Kidney (tissue), 14 donors: ENCODE data around the gene NRXN3. TPM values are rescaled to one million over a fixed set of nuclear protein-coding genes. Genes with fewer than 3 reads are reported as not detected.

Experiments used
- DNase-seq, 5 donors: peaks; one replicate each; pipeline ENCODE4 v3.0.0-alpha.2; 2013 to 2020
- FAIRE-seq: peaks from 2 replicates; lab custom pipeline; 2012; peaks lifted over from hg19 to GRCh38; lab: Jason Lieb, UNC
- H3K27ac ChIP-seq, 2 donors: one replicate each; pipeline ENCODE4 v1.7.0; 2013; ENCODE audit warnings: low read depth in 2 of 2, low read length in 2 of 2, inconsistent platforms in 1 of 2
- H3K27me3 ChIP-seq: one replicate; pipeline ENCODE4 v1.7.1; 2013; ENCODE audit warnings: low read length, inconsistent platforms; ENCODE audit not compliant: control insufficient read depth, insufficient read depth
- H3K36me3 ChIP-seq, 3 donors: one replicate each; pipeline versions ENCODE4 v1.7.0 to v1.7.1; 2013; ENCODE audit warnings: low read length in 3 of 3, control low read depth in 1 of 3, inconsistent platforms in 1 of 3; ENCODE audit not compliant: insufficient read depth in 3 of 3, control insufficient read depth in 2 of 3
- H3K4me1 ChIP-seq, 3 donors: one replicate each; pipeline versions ENCODE4 v1.7.0 to v1.7.1; 2013; ENCODE audit warnings: low read length in 3 of 3, inconsistent platforms in 1 of 3, low read depth in 1 of 3; ENCODE audit not compliant: control insufficient read depth in 2 of 3, insufficient read depth in 2 of 3
- H3K4me3 ChIP-seq, 3 donors: one replicate each; pipeline versions ENCODE4 v1.7.0 to v1.8.1; 2013; ENCODE audit warnings: low read length in 3 of 3, control low read depth in 1 of 3, inconsistent platforms in 1 of 3
- H3K9ac ChIP-seq, 3 donors: one replicate each; pipeline versions ENCODE4 v1.7.0 to v1.7.1; 2013; ENCODE audit warnings: low read length in 3 of 3, control low read depth in 1 of 3, inconsistent platforms in 1 of 3
- H3K9me3 ChIP-seq, 3 donors: one replicate each; pipeline versions ENCODE4 v1.7.0 to v1.7.1; 2013; ENCODE audit warnings: low read length in 3 of 3, control low read depth in 1 of 3, inconsistent platforms in 1 of 3; ENCODE audit not compliant: control insufficient read depth in 2 of 3, insufficient read depth in 1 of 3
- intact Hi-C: fragments of 100-400 bp; cut with DNase I; formaldehyde crosslinking; loops from one replicate; pipeline ENCODE4 v1.11.1; 2022
- polyA plus RNA-seq: library from polyadenylated mRNA; stranded (reverse); fragments of 350-450 nt; fragmentation: Illumina TruSeq; extraction: RNeasy Lipid Tissue Mini Kit (QIAGEN cat#74804); gene quantifications from one replicate; pipeline ENCODE4 v1.2.3, GENCODE V29; 2014; ENCODE audit warnings: low read depth, low replicate concordance; ENCODE audit not compliant: insufficient read depth
- total RNA-seq: library from RNA; stranded (reverse); fragmentation: NEBNext Ultra II Directional; extraction: Animal tissue kit (Norgen Biotek cat#: 25700); gene quantifications from one replicate; pipeline ENCODE4 v1.2.1, GENCODE V29; 2021
- TF ChIP-seq, protein P1 (sequence below): IDR thresholded peaks from 3 replicates; pipeline ENCODE4 v1.5.1; 2012; ENCODE audit warnings: mild to moderate bottlenecking, moderate library complexity, borderline replicate concordance; ENCODE audit not compliant: insufficient read depth; ENCODE audit errors: extremely low read depth
- donor health status: control.
- donor health status: control.
- donor health status: control.
- donor health status: control.
- donor health status: control.
- donor health status: DM: yes; HTN: yes; CAD: no.
- donor health status: Normal renal cell carcinoma (clear cell type).

Gene NRXN3
- total and polyA plus RNA-seq, 2 donors from 2014 or later, result 1.5 to 2.4 TPM

DNA sequence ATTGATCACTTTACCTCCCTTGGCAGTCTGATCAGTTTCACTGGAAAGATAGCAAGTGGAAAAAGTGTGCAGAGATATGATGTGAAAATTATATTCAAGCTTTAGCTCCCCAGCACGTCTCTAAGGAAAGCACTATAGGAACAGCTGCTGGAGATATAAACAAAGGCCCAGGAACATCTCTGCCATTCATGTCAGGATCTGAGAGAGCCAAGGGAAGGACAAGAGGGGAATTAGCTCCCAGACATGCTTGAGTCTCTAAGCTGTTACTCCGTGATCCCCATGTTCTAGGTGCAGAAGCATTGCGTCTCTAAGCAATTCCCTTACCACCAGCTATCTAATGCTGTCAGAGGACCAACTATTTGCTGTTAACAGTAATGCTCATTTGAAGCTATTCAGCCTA, 1341.0 kb downstream of the NRXN3 start:
- H3K9me3 ChIP-seq, result no peaks in the 10 kb centered on the region
- TF ChIP-seq, protein P1, sequence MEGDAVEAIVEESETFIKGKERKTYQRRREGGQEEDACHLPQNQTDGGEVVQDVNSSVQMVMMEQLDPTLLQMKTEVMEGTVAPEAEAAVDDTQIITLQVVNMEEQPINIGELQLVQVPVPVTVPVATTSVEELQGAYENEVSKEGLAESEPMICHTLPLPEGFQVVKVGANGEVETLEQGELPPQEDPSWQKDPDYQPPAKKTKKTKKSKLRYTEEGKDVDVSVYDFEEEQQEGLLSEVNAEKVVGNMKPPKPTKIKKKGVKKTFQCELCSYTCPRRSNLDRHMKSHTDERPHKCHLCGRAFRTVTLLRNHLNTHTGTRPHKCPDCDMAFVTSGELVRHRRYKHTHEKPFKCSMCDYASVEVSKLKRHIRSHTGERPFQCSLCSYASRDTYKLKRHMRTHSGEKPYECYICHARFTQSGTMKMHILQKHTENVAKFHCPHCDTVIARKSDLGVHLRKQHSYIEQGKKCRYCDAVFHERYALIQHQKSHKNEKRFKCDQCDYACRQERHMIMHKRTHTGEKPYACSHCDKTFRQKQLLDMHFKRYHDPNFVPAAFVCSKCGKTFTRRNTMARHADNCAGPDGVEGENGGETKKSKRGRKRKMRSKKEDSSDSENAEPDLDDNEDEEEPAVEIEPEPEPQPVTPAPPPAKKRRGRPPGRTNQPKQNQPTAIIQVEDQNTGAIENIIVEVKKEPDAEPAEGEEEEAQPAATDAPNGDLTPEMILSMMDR, result no peak
- H3K27me3 ChIP-seq, result no peaks in the 10 kb centered on the region
- FAIRE-seq (no peak), DNase-seq (no peak)
- intact Hi-C loops, result no loop called here
- H3K27ac ChIP-seq, result no peak overlapping the region
- H3K9ac ChIP-seq, result no peak overlapping the region
- H3K36me3 ChIP-seq, result no peaks in the 10 kb centered on the region
- no peak overlapping the region for H3K4me3 ChIP-seq
- no peaks in the 10 kb centered on the region for H3K4me1 ChIP-seq

DNA sequence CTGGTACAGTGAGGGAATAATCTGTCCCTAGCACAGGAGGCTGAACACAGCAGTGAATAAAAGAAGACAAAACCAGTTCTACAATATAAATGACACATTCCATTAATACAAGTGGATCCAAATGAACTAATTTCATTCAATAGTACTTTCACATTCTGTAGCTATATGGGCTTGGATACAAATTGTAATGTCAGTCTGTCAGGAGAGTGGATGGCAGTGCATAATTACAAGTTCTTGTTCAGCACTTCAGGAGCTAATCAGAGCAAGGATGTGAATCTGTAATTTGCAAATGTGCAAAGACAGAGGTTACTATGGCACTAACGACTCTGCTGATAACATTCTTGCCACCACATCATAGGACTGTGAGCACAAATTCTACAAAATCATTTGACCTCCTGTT, 1343.3 kb downstream of the NRXN3 start:
- Histone ChIP-seq H3K9me3 (no peaks in the 10 kb centered on the region), H3K27me3 (no peaks in the 10 kb centered on the region), H3K4me3 (no peak overlapping the region), H3K36me3 (no peaks in the 10 kb centered on the region), H3K27ac (no peak overlapping the region), H3K9ac (no peak overlapping the region), H3K4me1 (no peaks in the 10 kb centered on the region)
- TF ChIP-seq, protein P1, result no peak
- DNase-seq (no peak), FAIRE-seq (no peak)
- intact Hi-C loops, result no loop called here

DNA sequence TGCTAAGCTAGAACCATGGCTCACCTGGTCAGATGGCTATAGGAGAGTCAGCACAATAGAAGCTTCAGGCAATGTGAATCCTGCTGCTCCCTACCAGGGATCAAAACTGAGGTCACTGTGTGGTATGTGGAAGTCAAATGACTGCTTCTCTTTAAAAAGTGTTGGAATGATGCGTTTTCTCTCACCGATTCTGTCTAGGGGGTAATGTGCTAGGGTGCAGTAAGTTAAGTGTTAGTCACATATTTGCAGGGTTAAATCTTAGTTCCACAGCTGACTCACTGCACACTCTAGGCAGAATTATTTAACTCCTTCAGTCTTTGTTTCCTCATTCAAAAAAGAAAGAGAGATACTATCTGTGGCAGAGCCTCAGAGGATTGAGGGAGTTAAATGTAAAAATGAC, 1344.5 kb downstream of the NRXN3 start:
- no peak overlapping the region for H3K4me3 ChIP-seq
- no peaks in the 10 kb centered on the region for H3K9me3 ChIP-seq
- TF ChIP-seq, protein P1, result no peak
- no peak for FAIRE-seq
- intact Hi-C loops, result no loop called here
- no peak overlapping the region for H3K27ac ChIP-seq
- no peaks in the 10 kb centered on the region for H3K27me3 ChIP-seq
- DNase-seq, result peak in 1 of 5 donors; percentile 29
- no peak overlapping the region for H3K9ac ChIP-seq
- H3K4me1 ChIP-seq, result no peaks in the 10 kb centered on the region
- H3K36me3 ChIP-seq, result no peaks in the 10 kb centered on the region

DNA sequence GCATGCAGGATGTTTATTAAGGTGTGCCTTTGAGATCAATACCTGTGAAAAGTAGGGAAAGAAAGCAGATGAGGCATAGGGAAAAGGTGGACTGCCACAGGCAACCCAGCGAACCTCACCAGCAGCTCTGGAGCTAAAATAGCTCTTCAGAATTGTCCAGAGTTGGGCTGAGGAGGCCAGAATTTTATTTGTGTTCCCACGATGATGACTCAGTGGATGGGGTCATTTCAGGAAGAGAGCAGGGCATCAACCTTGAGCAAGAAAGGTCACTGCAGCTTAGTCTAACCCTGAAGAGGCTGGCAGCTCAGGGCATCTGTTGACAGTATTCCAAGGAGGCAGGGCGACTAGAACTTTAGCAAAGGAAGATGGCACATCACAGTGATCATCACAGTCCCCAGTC, 1345.0 kb downstream of the NRXN3 start:
- Histone ChIP-seq H3K9me3 (no peaks in the 10 kb centered on the region), H3K36me3 (no peaks in the 10 kb centered on the region), H3K27ac (no peak overlapping the region), H3K27me3 (no peaks in the 10 kb centered on the region), H3K9ac (no peak overlapping the region), H3K4me3 (no peak overlapping the region), H3K4me1 (no peaks in the 10 kb centered on the region)
- intact Hi-C loops, result no loop called here
- TF ChIP-seq, protein P1, result no peak
- DNase-seq (no peak), FAIRE-seq (no peak)
